HG03571 (cell line): ENCODE data around the gene NPHS1.
"Not testable (repeated sequence)": the region's sequence is repeated elsewhere in the genome, so short reads cannot be mapped to it uniquely, and the experiment has no call there.

Experiments used
- ATAC-seq: cut with Tn5 transposase; IDR thresholded peaks from one replicate; pipeline ENCODE4 v1.9.1; 2021; ENCODE audit not compliant: unreplicated experiment

NPHS1 gene

GRCh38 chr19:35848919-35849505, 3.3 kb downstream of the NPHS1 start:
- ATAC-seq = no peak

DNA sequence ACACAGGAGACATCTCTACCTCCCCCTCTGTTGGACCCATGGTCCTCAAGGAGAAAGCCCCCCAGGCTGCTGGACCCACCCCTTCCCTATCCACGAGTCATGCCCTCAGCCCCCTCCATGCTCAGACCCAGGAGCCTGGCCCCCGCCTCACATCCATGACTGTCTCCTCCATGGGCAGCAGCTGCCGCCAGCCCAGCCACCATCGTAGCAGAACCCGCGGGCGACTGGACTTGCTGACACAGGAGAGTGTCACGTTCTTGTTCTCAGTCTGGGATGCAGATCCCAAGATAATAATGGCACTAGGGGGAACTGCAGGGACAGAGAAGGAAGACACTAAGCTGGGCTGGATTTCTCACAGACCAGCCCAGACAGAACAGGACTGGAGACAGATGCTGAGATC, 3.8 kb downstream of the NPHS1 start:
- no peak for ATAC-seq

DNA sequence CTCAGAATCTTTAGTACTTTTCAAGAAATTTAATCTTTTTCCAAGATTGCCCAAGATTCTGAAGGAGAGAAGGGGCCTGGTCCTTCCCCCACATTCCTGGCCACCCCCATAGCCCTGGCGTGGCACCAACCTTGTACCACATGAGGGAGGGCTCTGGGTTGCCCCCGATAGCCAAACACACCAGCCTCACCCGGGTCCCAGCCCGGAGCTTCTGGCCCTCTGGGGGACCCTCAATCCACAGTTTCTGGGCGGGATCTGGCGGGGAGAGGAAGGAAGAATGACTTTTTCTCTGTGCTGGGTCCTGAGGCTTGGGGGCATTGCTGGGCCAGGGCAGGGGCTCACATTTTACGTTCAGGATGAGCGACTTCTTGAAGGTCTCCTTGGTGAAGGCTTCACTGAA, 4.4 kb downstream of the NPHS1 start:
- ATAC-seq = no peak

DNA sequence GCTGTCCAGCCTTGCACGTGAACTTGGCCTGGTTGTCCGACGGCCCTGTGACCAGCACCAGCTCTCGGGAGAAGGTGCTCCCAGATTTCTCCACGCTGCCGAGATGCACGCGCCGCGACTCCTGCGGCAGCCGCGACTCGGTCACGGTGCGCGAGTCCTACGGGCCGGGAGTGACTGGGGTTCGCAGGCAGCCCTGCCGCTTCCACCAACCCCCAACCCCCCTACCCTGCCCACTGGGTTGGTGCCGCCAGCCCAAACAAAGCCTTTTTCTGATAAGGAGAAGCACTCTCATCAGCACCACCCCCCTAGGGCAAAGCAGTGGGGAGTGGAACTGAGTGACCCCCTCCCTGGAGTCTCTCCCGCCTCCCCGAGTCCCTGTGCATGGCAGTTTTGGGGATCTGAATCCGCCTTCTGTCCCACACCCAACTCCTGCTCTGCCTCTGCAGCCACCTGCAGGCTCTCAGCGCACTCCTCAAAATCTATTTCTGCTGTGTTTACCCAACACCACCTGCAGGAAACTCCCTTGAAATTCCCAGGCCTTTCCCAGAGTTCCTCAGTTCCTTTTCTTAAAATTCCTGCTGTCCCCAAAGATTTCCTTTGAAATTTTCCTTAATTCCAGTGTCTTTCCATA, 6.2 kb downstream of the NPHS1 start:
- no peak for ATAC-seq

- ATAC-seq = no peak
Observed at GRCh38 chr19:35845215-35846037, 6.9 kb downstream of the NPHS1 start.

DNA sequence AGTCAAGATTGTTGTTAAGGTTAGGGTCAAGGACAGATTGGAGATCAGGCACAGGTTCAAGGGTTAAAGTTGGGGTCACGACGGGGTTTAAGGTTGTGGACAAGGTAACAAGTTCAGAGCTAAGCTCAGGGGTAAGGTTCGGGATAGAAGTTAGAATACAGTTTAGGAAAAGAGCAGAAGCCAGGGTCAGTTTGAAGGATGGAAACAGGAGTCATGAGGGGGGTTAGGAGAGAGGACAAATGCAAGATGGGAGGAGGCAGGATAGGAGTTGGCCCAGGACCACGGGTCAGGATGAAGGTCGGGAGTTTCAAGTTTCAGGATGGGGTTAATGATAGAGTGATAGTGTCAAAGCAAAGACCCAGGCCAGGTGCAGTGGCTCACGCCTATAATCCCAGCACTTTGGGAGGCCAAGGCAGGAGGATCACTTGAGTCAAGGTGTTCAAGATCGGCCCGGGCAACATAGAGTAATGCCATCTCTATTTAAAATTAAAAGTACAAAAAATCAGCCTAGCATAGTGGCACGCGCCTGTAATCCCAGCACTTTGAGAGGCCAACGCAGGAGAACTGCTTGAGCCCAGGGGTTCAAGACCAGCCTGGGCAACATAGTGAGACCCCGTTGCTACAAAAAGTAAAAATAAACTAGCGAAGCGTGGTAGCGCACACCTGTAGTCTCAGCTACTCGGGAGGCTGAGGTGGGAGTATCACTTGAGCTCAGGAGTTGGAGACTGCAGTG, 7.7 kb downstream of the NPHS1 start:
- ATAC-seq = no peak

DNA sequence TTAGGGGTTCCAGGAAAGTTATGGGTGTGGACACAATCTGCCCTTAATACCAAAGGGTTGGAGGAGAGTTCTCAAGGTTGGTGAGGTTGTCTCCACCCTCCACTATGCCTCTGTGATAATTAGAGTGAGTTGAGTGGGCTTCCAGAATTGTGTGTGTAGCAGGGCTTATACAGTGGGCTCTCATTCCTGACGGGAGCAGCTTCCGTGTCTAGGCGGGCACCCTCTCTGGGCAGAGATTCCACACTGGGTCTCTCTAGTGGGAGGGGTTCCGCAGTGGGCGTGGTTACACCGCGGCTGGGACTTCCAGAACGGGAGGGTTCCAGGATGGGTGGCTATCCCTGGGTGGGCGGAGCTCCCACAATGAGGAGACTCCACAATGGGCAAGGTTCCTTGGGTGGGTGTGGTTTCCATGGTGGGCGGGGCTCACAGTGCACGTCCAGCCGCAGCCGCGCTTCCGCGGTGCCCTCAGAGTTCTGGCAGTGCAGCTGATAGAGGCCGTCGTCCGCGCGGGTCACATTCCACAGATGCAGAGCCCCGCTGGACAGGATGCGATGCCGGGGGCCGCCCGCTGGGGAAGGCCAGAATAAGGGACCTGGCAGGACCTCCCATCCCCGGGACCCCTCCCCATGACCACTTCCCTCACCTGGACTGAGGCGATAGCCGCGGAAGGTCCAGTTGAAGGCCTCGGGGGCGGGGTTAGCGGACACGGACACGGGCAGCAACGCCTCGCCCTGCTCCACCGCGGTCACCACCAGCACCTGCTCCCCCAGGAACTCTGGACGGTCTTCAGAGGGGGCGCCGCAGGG, 8.4 kb downstream of the NPHS1 start:
- no peak for ATAC-seq

- ATAC-seq = no peak
Observed at GRCh38 chr19:35842666-35843272, 9.5 kb downstream of the NPHS1 start.

DNA sequence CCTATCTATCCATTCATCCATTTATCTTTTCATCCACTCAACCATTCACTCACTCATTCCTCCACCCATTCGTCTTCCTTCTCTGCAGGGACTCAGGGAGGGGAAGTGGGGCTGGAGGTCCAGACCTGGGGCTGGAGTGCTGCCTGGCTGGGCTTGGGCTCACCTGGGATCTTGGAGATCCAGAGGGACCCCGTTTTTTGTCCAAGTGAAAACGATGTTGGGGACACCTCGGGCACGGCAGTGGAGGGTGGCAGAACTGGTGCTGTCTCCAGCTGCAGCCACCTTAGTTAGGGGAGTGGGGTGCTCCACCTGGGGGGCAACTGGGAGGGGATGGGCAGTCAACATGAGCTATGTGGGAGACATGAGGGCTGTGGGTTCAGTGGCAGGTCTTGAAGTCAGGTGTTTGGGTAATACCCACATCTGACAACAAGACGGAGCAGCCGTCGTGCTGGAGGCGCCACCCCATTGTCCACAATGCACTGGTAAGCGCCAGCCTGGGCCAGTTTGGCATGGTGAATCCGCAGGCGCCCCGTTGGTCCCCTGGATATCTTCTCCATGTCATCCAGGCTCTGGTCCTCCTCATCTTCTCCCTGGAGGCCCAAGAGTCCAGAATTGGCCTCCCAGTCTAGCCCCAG, 10.2 kb downstream of the NPHS1 start:
- ATAC-seq = no peak

- ATAC-seq = not testable (repeated sequence)
Observed at GRCh38 chr19:35836096-35836495, 16.2 kb downstream of the NPHS1 start.

GRCh38 chr19:35833972-35834371, 18.3 kb downstream of the NPHS1 start:
- no peak for ATAC-seq

DNA sequence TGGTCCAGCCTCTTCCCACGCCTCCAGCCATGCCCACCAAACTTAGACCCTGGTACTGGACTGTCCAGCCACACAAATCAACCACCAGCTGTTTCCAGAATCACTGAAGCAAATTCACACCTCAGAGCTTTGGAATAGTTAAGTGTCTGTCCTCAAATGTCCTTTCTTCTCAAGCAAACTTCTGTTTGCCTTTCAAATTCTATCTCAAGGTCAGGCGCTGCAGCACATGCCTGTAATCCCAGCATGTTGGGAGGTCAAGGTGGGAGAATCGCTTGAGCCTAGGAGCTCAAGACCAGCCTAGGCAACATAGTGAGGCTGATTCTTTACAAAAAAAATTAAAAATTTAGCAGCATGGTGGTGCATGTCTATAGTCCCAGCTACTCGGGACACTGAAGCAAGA, 20.2 kb downstream of the NPHS1 start:
- ATAC-seq = no peak

DNA sequence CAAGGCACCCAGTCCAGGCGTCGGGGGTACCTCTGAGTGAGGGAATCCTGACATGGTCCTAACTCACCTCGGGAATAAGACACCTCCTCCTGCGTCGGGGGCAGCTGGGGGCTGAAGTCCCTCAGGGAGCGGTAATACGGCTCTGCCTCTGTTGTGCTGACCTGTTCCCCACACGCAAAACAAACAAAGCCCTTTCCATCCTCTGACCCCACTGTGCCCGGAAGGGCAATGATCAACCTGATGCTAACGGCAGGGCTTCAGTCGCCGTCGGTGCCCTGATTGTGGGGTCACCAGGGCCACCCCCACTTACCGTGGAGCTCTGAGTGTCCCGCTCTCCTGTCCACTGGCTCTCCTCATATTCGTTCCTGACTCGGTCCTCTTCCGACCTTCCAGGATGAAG, 21.3 kb downstream of the NPHS1 start:
- no peak for ATAC-seq

GRCh38 chr19:35828692-35829301, 23.5 kb downstream of the NPHS1 start:
- ATAC-seq = no peak

DNA sequence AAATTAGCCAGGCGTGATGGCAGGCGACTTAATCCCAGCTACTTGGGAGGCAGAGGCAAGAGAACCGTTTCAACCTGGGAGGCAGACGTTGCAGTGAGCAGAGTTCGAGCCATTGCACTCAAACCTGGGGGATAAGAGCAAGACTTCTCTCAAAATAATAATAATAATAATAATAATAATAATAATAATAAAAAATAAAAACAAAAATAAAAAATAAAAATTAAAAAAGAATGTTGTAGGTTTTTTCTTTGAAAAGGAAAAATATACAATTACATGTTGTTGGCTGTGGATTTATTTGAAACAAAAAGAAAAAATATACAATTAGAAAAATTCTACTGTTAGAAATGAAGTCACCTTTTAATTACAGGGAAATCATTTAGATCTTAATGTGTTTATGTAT, 28.2 kb downstream of the NPHS1 start:
- ATAC-seq = no peak

GRCh38 chr19:35822579-35822978, 29.7 kb downstream of the NPHS1 start:
- no peak for ATAC-seq

DNA sequence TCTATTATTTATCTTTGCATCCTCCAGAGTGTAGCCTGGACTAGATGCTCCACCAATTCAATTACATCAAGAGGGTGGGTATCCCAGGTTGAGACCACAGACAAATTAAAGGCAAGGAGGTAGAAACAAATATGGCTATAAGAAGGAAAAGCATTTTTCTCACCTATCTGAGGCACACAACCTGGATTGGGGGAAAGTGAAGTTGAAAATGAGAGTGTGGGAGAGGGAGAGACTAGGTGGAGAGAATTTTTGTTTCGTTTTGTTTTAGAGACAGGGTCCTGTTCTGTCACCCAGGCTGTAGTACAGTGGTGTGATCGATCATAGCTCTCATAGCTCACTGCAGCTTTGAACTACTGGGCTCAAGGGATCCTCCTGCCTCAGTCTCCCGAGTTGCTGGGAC, 33.9 kb downstream of the NPHS1 start:
- no peak for ATAC-seq

DNA sequence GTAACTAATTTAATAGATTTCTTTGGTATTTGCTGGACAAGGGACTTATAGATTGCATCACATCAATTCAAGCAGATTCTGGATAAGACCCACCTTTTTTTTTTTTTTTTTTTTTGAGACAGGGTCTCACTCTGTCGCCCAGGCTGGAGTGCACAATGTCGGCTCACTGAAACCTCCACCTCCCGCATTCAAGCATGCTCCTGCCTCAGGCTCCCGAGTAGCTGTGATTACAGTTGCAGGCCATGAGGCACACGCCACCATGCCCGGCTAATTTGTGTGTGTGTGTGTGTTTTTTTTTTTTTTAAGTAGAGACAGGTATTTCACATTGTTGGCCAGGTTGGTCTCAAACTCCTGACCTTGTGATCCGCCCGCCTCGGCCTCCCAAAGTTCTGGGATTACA, 35.5 kb downstream of the NPHS1 start:
- ATAC-seq = no peak

GRCh38 chr19:35816262-35816661, 36.0 kb downstream of the NPHS1 start:
- no peak for ATAC-seq
